Measurements from ENCODE around the gene NSMCE4A. TPM values are rescaled to one million over a fixed set of nuclear protein-coding genes. Genes with fewer than 3 reads are reported as not detected.

The NSMCE4A gene
- total and polyA plus RNA-seq, 2 of the 8 experiments (the other 6 are each of a cell fraction or from before 2014, with no cell fraction given) = 48.6 to 66.0 TPM

DNA sequence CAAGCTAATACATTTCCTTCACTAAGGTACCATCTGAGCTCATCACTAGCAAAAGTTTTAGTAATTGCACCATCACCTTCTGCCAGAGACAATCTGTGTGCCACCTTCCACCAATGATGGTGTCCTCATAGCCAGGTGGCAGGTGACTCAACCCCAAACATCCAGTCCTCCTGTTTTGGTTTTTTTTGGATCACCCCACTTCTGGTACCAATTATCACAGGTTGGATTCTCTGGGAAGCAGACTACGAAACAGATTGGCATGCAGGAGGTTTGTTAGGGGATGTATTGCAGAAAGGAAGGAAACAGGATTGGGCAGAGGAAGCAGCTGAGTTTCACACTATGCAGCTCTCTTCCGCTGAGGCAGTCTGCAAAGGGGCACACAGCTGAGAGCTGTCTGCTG is 9.4 kb upstream of the NSMCE4A start (continued):
- TF ChIP-seq CTBP2 (IDR thresholded peaks at IDR 0.05; ENCODE audit: borderline replicate concordance, insufficient read depth, insufficient read length, low read length) (no peak), HDAC2 (IDR thresholded peaks at IDR 0.05; ENCODE audit: borderline replicate concordance in 1 of 2, low read depth in 2 of 2, low read length in 2 of 2) (no peak), RXRA (IDR thresholded peaks at IDR 0.05; ENCODE audit: insufficient read depth, low read depth, low read length) (no peak)

Measured in H1 (cell line).